IPS DF 6.9 (cell line): ENCODE data around the gene ZRANB3.
"Not testable (repeated sequence)": the region's sequence is repeated elsewhere in the genome, so short reads cannot be mapped to it uniquely, and the experiment has no call there.

Experiments
- DNase-seq: peaks from one replicate; pipeline ENCODE4 v3.0.0-alpha.2; 2013; ENCODE audit warnings: low read depth, low spot score
- H3K27ac ChIP-seq: one replicate; pipeline ENCODE4 v1.5.1; 2013; ENCODE audit warnings: low read length, control low read depth
- H3K27me3 ChIP-seq: 2 replicates; pipeline ENCODE4 v1.6.1; 2013; ENCODE audit warnings: mild to moderate bottlenecking, low read length; ENCODE audit not compliant: control insufficient read depth, insufficient read depth
- H3K36me3 ChIP-seq: 2 replicates; pipeline ENCODE4 v1.6.1; 2013; ENCODE audit warnings: low read length; ENCODE audit not compliant: control insufficient read depth, insufficient read depth
- H3K4me1 ChIP-seq: 2 replicates; pipeline ENCODE4 v1.6.1; 2013; ENCODE audit warnings: low read length; ENCODE audit not compliant: control insufficient read depth, insufficient read depth
- H3K4me3 ChIP-seq: 2 replicates; pipeline ENCODE4 v1.5.1; 2013; ENCODE audit warnings: mild to moderate bottlenecking, low read length
- H3K9me3 ChIP-seq: 2 replicates; pipeline ENCODE4 v1.6.1; 2013; ENCODE audit warnings: low read length, inconsistent platforms; ENCODE audit not compliant: control insufficient read depth, insufficient read depth
- WGBS: extraction: QIAGEN DNeasy Blood & Tissue Kit; methylation state at CpG from one replicate; pipeline ENCODE4 v1.1.7; 2013; ENCODE audit warnings: mixed read lengths, missing lambda C conversion rate; ENCODE audit not compliant: insufficient read length, insufficient coverage; 5-methylcytosine and 5-hydroxymethylcytosine counted together

The ZRANB3 gene

GRCh38 chr2:135443013-135443412 lies 88.0 kb downstream of the ZRANB3 start:
- no CpG with 5 or more reads among the region's 5 CpGs for WGBS
- not testable (repeated sequence) for H3K36me3 ChIP-seq, H3K4me3 ChIP-seq, H3K27me3 ChIP-seq, H3K9me3 ChIP-seq, H3K27ac ChIP-seq, DNase-seq, H3K4me1 ChIP-seq

GRCh38 chr2:135435155-135435554 lies 95.9 kb downstream of the ZRANB3 start:
- H3K27me3 ChIP-seq, H3K36me3 ChIP-seq, H3K27ac ChIP-seq, H3K4me3 ChIP-seq, H3K4me1 ChIP-seq, DNase-seq, H3K9me3 ChIP-seq: not testable (repeated sequence)
- no CpG with 5 or more reads among the region's 6 CpGs for WGBS

GRCh38 chr2:135424849-135425248 lies 106.2 kb downstream of the ZRANB3 start:
- WGBS = no CpG with 5 or more reads among the region's 1 CpG

GRCh38 chr2:135422898-135423297 lies 108.1 kb downstream of the ZRANB3 start:
- H3K4me1 ChIP-seq = no peaks in the 10 kb centered on the region
- no peak overlapping the region for H3K27ac ChIP-seq
- no peaks in the 10 kb centered on the region for H3K27me3 ChIP-seq
- no peak overlapping the region for H3K4me3 ChIP-seq
- no peak for DNase-seq
- no peaks in the 10 kb centered on the region for H3K36me3 ChIP-seq
- WGBS = no CpG with 5 or more reads among the region's 3 CpGs
- H3K9me3 ChIP-seq = no peaks in the 10 kb centered on the region

More at GRCh38 chr2:135424849-135425248, 106.2 kb downstream of the ZRANB3 start:
- no peaks in the 10 kb centered on the region for H3K27me3 ChIP-seq
- H3K9me3 ChIP-seq = no peaks in the 10 kb centered on the region
- no peak for DNase-seq
- no peak overlapping the region for H3K27ac ChIP-seq
- no peaks in the 10 kb centered on the region for H3K4me1 ChIP-seq
- H3K36me3 ChIP-seq = no peaks in the 10 kb centered on the region
- no peak overlapping the region for H3K4me3 ChIP-seq

GRCh38 chr2:135411646-135412045 lies 119.4 kb downstream of the ZRANB3 start:
- Histone ChIP-seq H3K27me3 (no peaks in the 10 kb centered on the region), H3K4me3 (no peak overlapping the region), H3K27ac (no peak overlapping the region), H3K36me3 (no peaks in the 10 kb centered on the region), H3K9me3 (no peaks in the 10 kb centered on the region), H3K4me1 (no peaks in the 10 kb centered on the region)
- WGBS = no CpG with 5 or more reads among the region's 3 CpGs
- no peak for DNase-seq

- Histone ChIP-seq H3K9me3 (no peaks in the 10 kb centered on the region), H3K27ac (no peak overlapping the region), H3K4me3 (no peak overlapping the region), H3K36me3 (no peaks in the 10 kb centered on the region), H3K27me3 (no peaks in the 10 kb centered on the region), H3K4me1 (no peaks in the 10 kb centered on the region)
- no peak for DNase-seq
- no CpG with 5 or more reads among the region's 5 CpGs for WGBS
Observed at GRCh38 chr2:135409436-135409835, 121.6 kb downstream of the ZRANB3 start.

- not testable (repeated sequence) for H3K4me3 ChIP-seq, H3K27me3 ChIP-seq, H3K36me3 ChIP-seq, DNase-seq, H3K27ac ChIP-seq, H3K9me3 ChIP-seq, H3K4me1 ChIP-seq
- no CpG with 5 or more reads among the region's 1 CpG for WGBS
Observed at GRCh38 chr2:135396259-135396658, 134.8 kb downstream of the ZRANB3 start.

- WGBS = no CpG with 5 or more reads among the region's 2 CpGs
- Histone ChIP-seq H3K27ac (no peak overlapping the region), H3K4me1 (no peaks in the 10 kb centered on the region), H3K36me3 (no peaks in the 10 kb centered on the region), H3K9me3 (no peaks in the 10 kb centered on the region), H3K4me3 (no peak overlapping the region), H3K27me3 (no peaks in the 10 kb centered on the region)
- DNase-seq = no peak
Observed at GRCh38 chr2:135386993-135387392, 144.0 kb downstream of the ZRANB3 start.

GRCh38 chr2:135378591-135378990 lies 152.4 kb downstream of the ZRANB3 start:
- no peaks in the 10 kb centered on the region for H3K27me3 ChIP-seq
- no peaks in the 10 kb centered on the region for H3K9me3 ChIP-seq
- no peaks in the 10 kb centered on the region for H3K4me1 ChIP-seq
- no peak for DNase-seq
- H3K36me3 ChIP-seq = no peaks in the 10 kb centered on the region
- no peak overlapping the region for H3K4me3 ChIP-seq
- H3K27ac ChIP-seq = no peak overlapping the region

- H3K4me3 ChIP-seq = no peak overlapping the region
- WGBS = no CpG with 5 or more reads among the region's 4 CpGs
Observed at GRCh38 chr2:135373702-135374101, 157.3 kb downstream of the ZRANB3 start.

GRCh38 chr2:135349941-135350340 lies 181.1 kb downstream of the ZRANB3 start:
- H3K27ac ChIP-seq = no peak overlapping the region
- H3K36me3 ChIP-seq = no peaks in the 10 kb centered on the region
- H3K4me1 ChIP-seq = no peaks in the 10 kb centered on the region
- no peaks in the 10 kb centered on the region for H3K27me3 ChIP-seq
- H3K9me3 ChIP-seq = no peaks in the 10 kb centered on the region
- DNase-seq = no peak
- WGBS = no CpG with 5 or more reads among the region's 6 CpGs
- H3K4me3 ChIP-seq = no peak overlapping the region

More at GRCh38 chr2:135373702-135374101, 157.3 kb downstream of the ZRANB3 start:
- DNase-seq = no peak
- H3K9me3 ChIP-seq = no peaks in the 10 kb centered on the region
- no peaks in the 10 kb centered on the region for H3K27me3 ChIP-seq
- H3K36me3 ChIP-seq = no peaks in the 10 kb centered on the region
- H3K27ac ChIP-seq = no peak overlapping the region
- no peaks in the 10 kb centered on the region for H3K4me1 ChIP-seq
